ENCODE results near the gene MSI2.

Gene MSI2

GRCh38 chr17:57269052-57269451 lies 12.7 kb downstream of the MSI2 start:
- Histone ChIP-seq H3K79me2 (ENCODE audit: insufficient read depth, low read length) (peaks cover 100% of the 10 kb centered on the region), H3K9ac (ENCODE audit: low read depth, low read length, poor library complexity, severe bottlenecking) (no peak overlapping the region), H3K4me3 (ENCODE audit: low read length, poor library complexity, severe bottlenecking) (peak overlapping the region; percentile 36), H3F3A (ENCODE audit: low read depth) (no peaks in the 10 kb centered on the region), H2AFZ (ENCODE audit: low read length) (no peak overlapping the region), H3K4me1 (ENCODE audit: insufficient read depth, low read length, poor library complexity, severe bottlenecking) (peaks cover 55% of the 10 kb centered on the region), H3K4me2 (ENCODE audit: low read depth, low read length, poor library complexity, severe bottlenecking) (peak overlapping the region; percentile 71), H3K9me3 (ENCODE audit: insufficient read depth, low read depth, low read length) (no peaks in the 10 kb centered on the region), H3K9me2 (replicated peaks; ENCODE audit: low read depth, low read length) (no peaks in the 10 kb centered on the region), H3K27me3 (ENCODE audit: insufficient read depth, low read length, poor library complexity, severe bottlenecking) (no peaks in the 10 kb centered on the region), H4K20me1 (ENCODE audit: insufficient read depth, low read length, poor library complexity, severe bottlenecking) (peaks cover 97% of the 10 kb centered on the region), H3K36me3 (ENCODE audit: insufficient read depth, low read length) (peaks cover 90% of the 10 kb centered on the region)
- TF ChIP-seq CTCF (conservative IDR thresholded peaks at IDR 0.05; ENCODE audit: low read length): no peak
- TF ChIP-seq EZH2phosphoT487 (IDR thresholded peaks at IDR 0.05; ENCODE audit: borderline replicate concordance): no peak

GRCh38 chr17:57269598-57270255 lies 13.4 kb downstream of the MSI2 start:
- H3K9me3 ChIP-seq (ENCODE audit: insufficient read depth, low read depth, low read length): no peaks in the 10 kb centered on the region
- peaks cover 48% of the 10 kb centered on the region for H3K4me1 ChIP-seq (ENCODE audit: insufficient read depth, low read length, poor library complexity, severe bottlenecking)
- TF ChIP-seq EZH2phosphoT487 (IDR thresholded peaks at IDR 0.05; ENCODE audit: borderline replicate concordance): no peak
- no peak for TF ChIP-seq CTCF (conservative IDR thresholded peaks at IDR 0.05; ENCODE audit: low read length)
- peaks cover 90% of the 10 kb centered on the region for H3K36me3 ChIP-seq (ENCODE audit: insufficient read depth, low read length)
- H3F3A ChIP-seq (ENCODE audit: low read depth): no peaks in the 10 kb centered on the region
- H3K9me2 ChIP-seq (replicated peaks; ENCODE audit: low read depth, low read length): no peaks in the 10 kb centered on the region
- H4K20me1 ChIP-seq (ENCODE audit: insufficient read depth, low read length, poor library complexity, severe bottlenecking): peaks cover 97% of the 10 kb centered on the region
- H3K4me3 ChIP-seq (ENCODE audit: low read length, poor library complexity, severe bottlenecking): peak overlapping the region; percentile 36
- H3K4me2 ChIP-seq (ENCODE audit: low read depth, low read length, poor library complexity, severe bottlenecking): peak overlapping the region; percentile 71
- H3K9ac ChIP-seq (ENCODE audit: low read depth, low read length, poor library complexity, severe bottlenecking): peak overlapping the region; percentile 24
- H3K27me3 ChIP-seq (ENCODE audit: insufficient read depth, low read length, poor library complexity, severe bottlenecking): no peaks in the 10 kb centered on the region
- no peak overlapping the region for H2AFZ ChIP-seq (ENCODE audit: low read length)
- H3K79me2 ChIP-seq (ENCODE audit: insufficient read depth, low read length): peaks cover 100% of the 10 kb centered on the region

GRCh38 chr17:57270801-57271245 lies 14.5 kb downstream of the MSI2 start:
- H3F3A ChIP-seq (ENCODE audit: low read depth): no peaks in the 10 kb centered on the region
- peak overlapping the region; percentile 71 for H3K4me2 ChIP-seq (ENCODE audit: low read depth, low read length, poor library complexity, severe bottlenecking)
- no peaks in the 10 kb centered on the region for H3K27me3 ChIP-seq (ENCODE audit: insufficient read depth, low read length, poor library complexity, severe bottlenecking)
- H3K9me3 ChIP-seq (ENCODE audit: insufficient read depth, low read depth, low read length): no peaks in the 10 kb centered on the region
- TF ChIP-seq EZH2phosphoT487 (IDR thresholded peaks at IDR 0.05; ENCODE audit: borderline replicate concordance) (no peak), CTCF (conservative IDR thresholded peaks at IDR 0.05; ENCODE audit: low read length) (no peak)
- peak overlapping the region; percentile 36 for H3K4me3 ChIP-seq (ENCODE audit: low read length, poor library complexity, severe bottlenecking)
- H3K36me3 ChIP-seq (ENCODE audit: insufficient read depth, low read length): peaks cover 91% of the 10 kb centered on the region
- H4K20me1 ChIP-seq (ENCODE audit: insufficient read depth, low read length, poor library complexity, severe bottlenecking): peaks cover 97% of the 10 kb centered on the region
- no peak overlapping the region for H2AFZ ChIP-seq (ENCODE audit: low read length)
- peaks cover 37% of the 10 kb centered on the region for H3K4me1 ChIP-seq (ENCODE audit: insufficient read depth, low read length, poor library complexity, severe bottlenecking)
- peaks cover 100% of the 10 kb centered on the region for H3K79me2 ChIP-seq (ENCODE audit: insufficient read depth, low read length)
- no peaks in the 10 kb centered on the region for H3K9me2 ChIP-seq (replicated peaks; ENCODE audit: low read depth, low read length)
- no peak overlapping the region for H3K9ac ChIP-seq (ENCODE audit: low read depth, low read length, poor library complexity, severe bottlenecking)
